ENCODE measurements around the gene GPSM1.
"Not testable (repeated sequence)": the region's sequence is repeated elsewhere in the genome, so short reads cannot be mapped to it uniquely, and the experiment has no call there.

GRCh38 chr9:136319244-136319643 is 8.1 kb upstream of the GPSM1 start:
- TF ChIP-seq CTCF, POLR2A (IDR thresholded peaks at IDR 0.05): not testable (repeated sequence)
